Measurements from ENCODE around the gene WDR36.

GRCh38 chr5:111135946-111136345 is 43.8 kb downstream of the WDR36 start:
- TF ChIP-seq CTCF (optimal IDR thresholded peaks at IDR 0.05 in 1 of 3, IDR thresholded peaks at IDR 0.05 in 1 of 3, conservative IDR thresholded peaks at IDR 0.05 in 1 of 3; ENCODE audit: extremely low read depth in 1 of 3, insufficient read depth in 2 of 3, low read length in 3 of 3) (no peak), EZH2 (IDR thresholded peaks at IDR 0.05; ENCODE audit: low read length) (no peak)

All from keratinocyte (primary cell).